K562 (cell line): Measurements from ENCODE around the gene EFNA5. TPM values are rescaled to one million over a fixed set of nuclear protein-coding genes. Genes with fewer than 3 reads are reported as not detected.

Source experiments
- CEBPG ChIP-seq, 3 experiments: fragments of 200-800 bp in 1 of 3; sonication (Bioruptor generic) in 1 of 3; sonication (generic) in 1 of 3; formaldehyde crosslinking in 1 of 3; IDR thresholded peaks in 2 of 3; conservative IDR thresholded peaks in 1 of 3; 2 replicates each; pipeline versions ENCODE4 v1.6.1 to v1.8.0; 2016 to 2022; ENCODE audit warnings: missing compliant biosample characterization in 2 of 3, missing genetic modification characterization in 2 of 3, mild to moderate bottlenecking in 1 of 3, missing genetic modification reagents in 1 of 3
- CTBP1 ChIP-seq: fragments of 450-650 bp; IDR thresholded peaks from 2 replicates; pipeline ENCODE4 v1.6.1; 2016; ENCODE audit warnings: borderline replicate concordance
- FOXK1 ChIP-seq: sonication (generic); formaldehyde crosslinking; IDR thresholded peaks from 2 replicates; pipeline ENCODE4 v1.8.0; 2022; ENCODE audit warnings: missing genetic modification reagents, mild to moderate bottlenecking, borderline replicate concordance
- GATAD2B ChIP-seq: fragments of 450-650 bp; IDR thresholded peaks from 2 replicates; pipeline ENCODE4 v1.6.1; 2017; ENCODE audit warnings: mild to moderate bottlenecking, borderline replicate concordance
- HDAC2 ChIP-seq: fragments of 450-650 bp; IDR thresholded peaks from 2 replicates; pipeline ENCODE4 v1.6.1; 2016; ENCODE audit warnings: mild to moderate bottlenecking
- POLR2H ChIP-seq: IDR thresholded peaks from 2 replicates; pipeline ENCODE4 v1.6.1; 2016; ENCODE audit warnings: missing genetic modification characterization, low read depth, mild to moderate bottlenecking, control low read depth, missing compliant biosample characterization, moderate library complexity
- SNIP1 ChIP-seq: fragments of 450-650 bp; IDR thresholded peaks from 2 replicates; pipeline ENCODE4 v1.7.1; 2017; ENCODE audit warnings: low read depth, mild to moderate bottlenecking
- TCF7L2 ChIP-seq: fragments of 150-350 bp; IDR thresholded peaks from 2 replicates; pipeline ENCODE4 v1.6.1; 2016; ENCODE audit warnings: low read depth, mild to moderate bottlenecking, low read length, moderate library complexity
- ZNF146 ChIP-seq: IDR thresholded peaks from one replicate; pipeline ENCODE4 v1.6.1; 2018; ENCODE audit warnings: missing compliant biosample characterization; ENCODE audit not compliant: unreplicated experiment
- ZNF174 ChIP-seq: fragments of 250-450 bp; sonication (Bioruptor Pico); IDR thresholded peaks from 2 replicates; pipeline ENCODE4 v1.4.0; 2020; ENCODE audit warnings: mild to moderate bottlenecking
- polyA plus RNA-seq, 8 experiments: library from polyadenylated mRNA; depleted of rRNA in 4 of 8; stranded (reverse) in 5 of 8; unstranded in 3 of 8; fragments of >200 nt; fragmentation: Nextera tagmentation in 2 of 8; fragmentation: Illumina TruSeq in 1 of 8; extraction: Ambion mirVana in 2 of 8; extraction: Trizol in 1 of 8; gene quantifications; 2 replicates each; pipeline versions ENCODE4 v1.2.1 to v1.2.3, GENCODE V29; 2011 to 2014; ENCODE audit warnings: inconsistent platforms in 1 of 8, missing spikeins in 1 of 8
- total RNA-seq, 7 experiments: library from RNA; depleted of rRNA in 6 of 7; stranded (reverse); fragments of >200 nt in 6 of 7; fragmentation: Illumina TruSeq in 2 of 7; extraction: Trizol in 2 of 7; gene quantifications; 2 replicates each; pipeline versions ENCODE4 v1.2.1 to v1.2.3, GENCODE V29; 2011 to 2021; ENCODE audit warnings: low replicate concordance in 1 of 7
- TF ChIP-seq, protein P1 (sequence below), 2 experiments: fragments of 450-650 bp; IDR thresholded peaks; 2 replicates each; pipeline ENCODE4 v1.6.1; 2016; ENCODE audit warnings: mild to moderate bottlenecking in 2 of 2, borderline replicate concordance in 1 of 2, low read depth in 1 of 2, moderate library complexity in 1 of 2
- TF ChIP-seq, protein P2 (sequence below): fragments of 450-650 bp; formaldehyde crosslinking; IDR thresholded peaks from 2 replicates; pipeline ENCODE4 v1.4.0; 2022; ENCODE audit warnings: missing genetic modification characterization

The EFNA5 gene
- total and polyA plus RNA-seq, 9 of the 15 experiments (the other 6 are each of a cell fraction or from before 2014, with no cell fraction given) = 0.20 TPM; not detected in 8

DNA sequence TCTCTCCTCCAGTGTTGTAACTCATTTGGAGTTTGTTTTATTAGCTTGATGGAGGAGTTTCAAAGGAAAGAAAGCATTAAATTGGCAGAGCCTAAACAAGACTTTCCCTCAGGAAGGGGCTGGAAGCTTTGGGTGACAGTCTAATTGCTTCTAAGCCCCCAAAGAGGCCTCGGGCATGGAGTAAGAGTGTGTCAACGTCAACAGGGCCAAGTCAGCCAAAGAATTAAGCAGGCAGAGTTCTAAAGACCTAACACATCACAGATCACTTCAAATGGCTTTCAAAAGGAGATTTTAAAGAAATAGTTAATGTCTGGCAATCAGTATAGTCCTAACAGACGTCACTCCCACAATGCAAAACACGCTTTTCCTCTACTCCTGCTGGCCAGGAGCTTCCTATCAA, 234.5 kb downstream of the EFNA5 start (continued):
- TF ChIP-seq, protein P1, sequence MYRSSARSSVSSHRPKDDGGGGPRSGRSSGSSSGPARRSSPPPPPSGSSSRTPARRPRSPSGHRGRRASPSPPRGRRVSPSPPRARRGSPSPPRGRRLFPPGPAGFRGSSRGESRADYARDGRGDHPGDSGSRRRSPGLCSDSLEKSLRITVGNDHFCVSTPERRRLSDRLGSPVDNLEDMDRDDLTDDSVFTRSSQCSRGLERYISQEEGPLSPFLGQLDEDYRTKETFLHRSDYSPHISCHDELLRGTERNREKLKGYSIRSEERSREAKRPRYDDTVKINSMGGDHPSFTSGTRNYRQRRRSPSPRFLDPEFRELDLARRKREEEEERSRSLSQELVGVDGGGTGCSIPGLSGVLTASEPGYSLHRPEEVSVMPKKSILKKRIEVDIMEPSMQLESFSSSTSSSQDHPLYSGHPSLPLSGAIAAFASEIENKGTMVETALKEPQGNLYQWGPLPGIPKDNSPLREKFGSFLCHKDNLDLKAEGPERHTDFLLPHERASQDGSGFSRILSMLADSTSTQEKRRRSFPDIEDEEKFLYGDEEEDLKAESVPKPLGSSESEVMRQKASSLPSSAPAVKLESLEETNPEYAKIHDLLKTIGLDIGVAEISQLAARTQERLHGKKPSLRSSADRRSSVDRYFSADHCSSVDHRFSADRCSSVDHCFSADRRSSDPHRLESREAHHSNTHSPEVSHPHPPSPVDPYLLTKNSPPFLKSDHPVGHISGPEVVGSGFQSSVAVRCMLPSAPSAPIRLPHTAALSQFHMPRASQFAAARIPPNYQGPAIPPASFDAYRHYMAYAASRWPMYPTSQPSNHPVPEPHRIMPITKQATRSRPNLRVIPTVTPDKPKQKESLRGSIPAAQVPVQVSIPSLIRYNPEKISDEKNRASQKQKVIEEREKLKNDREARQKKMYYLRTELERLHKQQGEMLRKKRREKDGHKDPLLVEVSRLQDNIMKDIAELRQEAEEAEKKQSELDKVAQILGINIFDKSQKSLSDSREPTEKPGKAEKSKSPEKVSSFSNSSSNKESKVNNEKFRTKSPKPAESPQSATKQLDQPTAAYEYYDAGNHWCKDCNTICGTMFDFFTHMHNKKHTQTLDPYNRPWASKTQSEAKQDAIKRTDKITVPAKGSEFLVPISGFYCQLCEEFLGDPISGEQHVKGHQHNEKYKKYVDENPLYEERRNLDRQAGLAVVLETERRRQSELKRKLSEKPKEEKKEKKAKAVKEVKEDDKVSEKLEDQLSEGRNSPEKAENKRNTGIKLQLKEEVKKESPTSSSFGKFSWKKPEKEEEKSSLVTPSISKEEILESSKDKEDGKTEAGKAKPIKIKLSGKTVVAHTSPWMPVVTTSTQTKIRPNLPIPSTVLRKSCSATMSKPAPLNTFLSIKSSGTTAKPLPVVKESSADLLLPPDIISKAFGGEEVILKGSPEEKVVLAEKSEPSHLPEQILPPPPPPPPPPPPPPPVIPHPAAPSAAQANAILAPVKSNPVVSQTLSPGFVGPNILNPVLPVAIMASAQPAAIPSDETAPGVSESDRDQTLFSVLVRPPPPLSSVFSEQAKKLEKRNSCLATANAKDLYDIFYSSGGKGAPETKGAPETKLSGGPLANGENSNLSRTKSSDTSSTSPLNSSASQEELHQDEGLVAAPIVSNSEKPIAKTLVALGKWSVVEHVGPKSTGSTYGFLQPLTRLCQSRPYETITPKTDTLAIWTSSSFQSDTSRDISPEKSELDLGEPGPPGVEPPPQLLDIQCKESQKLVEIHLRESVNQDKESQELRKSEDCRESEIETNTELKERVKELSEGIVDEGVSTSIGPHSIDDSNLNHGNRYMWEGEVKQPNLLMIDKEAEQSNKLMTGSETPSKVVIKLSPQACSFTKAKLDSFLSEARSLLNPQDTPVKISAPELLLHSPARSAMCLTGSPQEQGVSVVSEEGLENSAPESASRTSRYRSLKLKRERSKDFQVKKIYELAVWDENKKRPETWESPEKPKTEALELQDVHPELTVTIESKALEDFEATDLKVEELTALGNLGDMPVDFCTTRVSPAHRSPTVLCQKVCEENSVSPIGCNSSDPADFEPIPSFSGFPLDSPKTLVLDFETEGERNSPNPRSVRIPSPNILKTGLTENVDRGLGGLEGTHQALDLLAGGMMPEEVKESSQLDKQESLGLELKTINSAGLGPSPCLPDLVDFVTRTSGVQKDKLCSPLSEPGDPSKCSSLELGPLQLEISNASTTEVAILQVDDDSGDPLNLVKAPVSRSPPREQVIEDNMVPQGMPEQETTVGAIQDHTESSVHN (IDR thresholded peaks at IDR 0.05; ENCODE audit: borderline replicate concordance in 1 of 2, low read depth in 1 of 2) = no peak
- TF ChIP-seq TCF7L2 (no peak), CEBPG (CRISPR knock-in tag; IDR thresholded peaks at IDR 0.05) (no peak), CEBPG (tag; conservative IDR thresholded peaks at IDR 0.05 in 1 of 2, IDR thresholded peaks at IDR 0.05 in 1 of 2) (no peak), ZNF146 (CRISPR knock-in tag) (no peak), SNIP1 (no peak), ZNF174 (CRISPR knock-in tag) (no peak), HDAC2 (no peak), CTBP1 (no peak), GATAD2B (no peak), FOXK1 (CRISPR knock-in tag) (no peak), POLR2H (tag) (no peak)
- TF ChIP-seq, protein P2, sequence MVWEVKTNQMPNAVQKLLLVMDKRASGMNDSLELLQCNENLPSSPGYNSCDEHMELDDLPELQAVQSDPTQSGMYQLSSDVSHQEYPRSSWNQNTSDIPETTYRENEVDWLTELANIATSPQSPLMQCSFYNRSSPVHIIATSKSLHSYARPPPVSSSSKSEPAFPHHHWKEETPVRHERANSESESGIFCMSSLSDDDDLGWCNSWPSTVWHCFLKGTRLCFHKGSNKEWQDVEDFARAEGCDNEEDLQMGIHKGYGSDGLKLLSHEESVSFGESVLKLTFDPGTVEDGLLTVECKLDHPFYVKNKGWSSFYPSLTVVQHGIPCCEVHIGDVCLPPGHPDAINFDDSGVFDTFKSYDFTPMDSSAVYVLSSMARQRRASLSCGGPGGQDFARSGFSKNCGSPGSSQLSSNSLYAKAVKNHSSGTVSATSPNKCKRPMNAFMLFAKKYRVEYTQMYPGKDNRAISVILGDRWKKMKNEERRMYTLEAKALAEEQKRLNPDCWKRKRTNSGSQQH (CRISPR knock-in tag) = no peak
- TF ChIP-seq, all 486 proteins: peak for 0
